ENCODE measurements around the gene SLC35A5.
A peak's percentile ranks its signal among the peaks of the same experiment; 100 is the strongest.

The SLC35A5 gene

GRCh38 chr3:112606098-112606497 lies 44.3 kb downstream of the SLC35A5 start:
- no peak overlapping the region for H3K4me3 ChIP-seq (ENCODE audit: low read depth, low read length)
- TF ChIP-seq, protein P1, sequence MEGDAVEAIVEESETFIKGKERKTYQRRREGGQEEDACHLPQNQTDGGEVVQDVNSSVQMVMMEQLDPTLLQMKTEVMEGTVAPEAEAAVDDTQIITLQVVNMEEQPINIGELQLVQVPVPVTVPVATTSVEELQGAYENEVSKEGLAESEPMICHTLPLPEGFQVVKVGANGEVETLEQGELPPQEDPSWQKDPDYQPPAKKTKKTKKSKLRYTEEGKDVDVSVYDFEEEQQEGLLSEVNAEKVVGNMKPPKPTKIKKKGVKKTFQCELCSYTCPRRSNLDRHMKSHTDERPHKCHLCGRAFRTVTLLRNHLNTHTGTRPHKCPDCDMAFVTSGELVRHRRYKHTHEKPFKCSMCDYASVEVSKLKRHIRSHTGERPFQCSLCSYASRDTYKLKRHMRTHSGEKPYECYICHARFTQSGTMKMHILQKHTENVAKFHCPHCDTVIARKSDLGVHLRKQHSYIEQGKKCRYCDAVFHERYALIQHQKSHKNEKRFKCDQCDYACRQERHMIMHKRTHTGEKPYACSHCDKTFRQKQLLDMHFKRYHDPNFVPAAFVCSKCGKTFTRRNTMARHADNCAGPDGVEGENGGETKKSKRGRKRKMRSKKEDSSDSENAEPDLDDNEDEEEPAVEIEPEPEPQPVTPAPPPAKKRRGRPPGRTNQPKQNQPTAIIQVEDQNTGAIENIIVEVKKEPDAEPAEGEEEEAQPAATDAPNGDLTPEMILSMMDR (conservative IDR thresholded peaks at IDR 0.05; ENCODE audit: low read depth, low read length) = no peak
- DNase-seq (ENCODE audit: low read depth) = peak; percentile 23

DNA sequence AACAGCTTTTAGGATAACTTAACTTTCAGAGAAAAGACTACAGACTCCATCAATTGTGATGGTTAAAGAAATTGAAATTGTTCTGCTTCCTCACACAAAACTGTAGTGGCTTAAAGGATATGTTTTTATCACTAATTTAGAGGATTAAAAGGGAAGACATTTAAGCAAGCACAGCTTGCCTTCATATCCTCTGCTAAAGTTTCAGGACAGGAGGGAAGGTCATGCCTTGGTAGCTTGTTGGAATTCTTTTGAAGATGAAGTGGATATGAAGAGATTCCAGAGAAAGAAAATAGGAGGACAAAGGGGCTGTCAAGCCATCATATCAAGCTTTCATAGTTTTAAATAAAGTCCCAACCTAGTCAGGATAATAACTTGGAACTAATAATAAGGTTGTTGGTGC lies 46.0 kb downstream of the SLC35A5 start:
- H3K4me3 ChIP-seq (ENCODE audit: low read depth, low read length) = no peak overlapping the region
- DNase-seq (ENCODE audit: low read depth) = no peak
- TF ChIP-seq, protein P1 (conservative IDR thresholded peaks at IDR 0.05; ENCODE audit: low read depth, low read length) = no peak

GRCh38 chr3:112610121-112610520 lies 48.3 kb downstream of the SLC35A5 start:
- no peak overlapping the region for H3K4me3 ChIP-seq (ENCODE audit: low read depth, low read length)
- DNase-seq (ENCODE audit: low read depth) = peak; percentile 67
- TF ChIP-seq, protein P1 (conservative IDR thresholded peaks at IDR 0.05; ENCODE audit: low read depth, low read length) = no peak

DNA sequence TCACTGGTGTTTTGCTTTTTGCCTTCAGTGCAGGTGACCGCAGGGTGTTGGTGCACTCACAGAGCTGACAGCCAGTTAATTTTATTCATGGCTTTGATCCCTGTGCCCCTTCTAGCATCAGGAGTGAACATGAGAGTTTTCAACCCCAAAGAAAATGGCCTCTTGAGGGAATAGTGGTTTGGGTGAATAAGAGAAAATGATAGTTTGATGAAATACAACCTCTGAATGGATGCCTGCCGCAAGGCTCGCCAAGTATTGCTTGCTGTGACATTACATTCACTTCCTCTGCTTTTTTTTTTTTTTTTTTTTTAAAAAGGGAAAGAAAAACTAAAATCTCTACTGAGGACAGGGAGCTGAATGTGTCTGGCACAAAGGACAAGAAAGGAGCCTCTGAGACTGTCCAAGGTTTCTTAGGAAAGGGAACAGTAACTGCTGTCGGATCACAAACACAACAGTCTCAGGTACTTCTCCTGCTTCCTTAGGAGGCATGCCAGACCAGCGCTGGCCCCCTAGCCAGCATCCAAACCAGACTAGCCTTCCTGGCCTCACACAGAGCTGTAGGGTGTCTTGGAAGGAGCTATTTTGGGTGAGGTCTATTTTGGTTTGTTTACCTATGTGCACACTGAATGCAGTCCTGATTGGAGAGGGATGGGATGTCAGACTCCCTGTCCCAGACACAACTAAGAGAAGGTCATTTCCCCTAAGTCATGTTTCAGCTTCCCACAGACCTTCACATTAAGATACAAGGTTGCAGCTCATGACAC lies 50.1 kb downstream of the SLC35A5 start:
- TF ChIP-seq, protein P1 (conservative IDR thresholded peaks at IDR 0.05; ENCODE audit: low read depth, low read length) = no peak
- DNase-seq (ENCODE audit: low read depth) = no peak
- H3K4me3 ChIP-seq (ENCODE audit: low read depth, low read length) = no peak overlapping the region

GRCh38 chr3:112615989-112616731 lies 54.3 kb downstream of the SLC35A5 start:
- TF ChIP-seq, protein P1 (conservative IDR thresholded peaks at IDR 0.05; ENCODE audit: low read depth, low read length) = no peak
- DNase-seq (ENCODE audit: low read depth) = no peak
- no peak overlapping the region for H3K4me3 ChIP-seq (ENCODE audit: low read depth, low read length)

DNA sequence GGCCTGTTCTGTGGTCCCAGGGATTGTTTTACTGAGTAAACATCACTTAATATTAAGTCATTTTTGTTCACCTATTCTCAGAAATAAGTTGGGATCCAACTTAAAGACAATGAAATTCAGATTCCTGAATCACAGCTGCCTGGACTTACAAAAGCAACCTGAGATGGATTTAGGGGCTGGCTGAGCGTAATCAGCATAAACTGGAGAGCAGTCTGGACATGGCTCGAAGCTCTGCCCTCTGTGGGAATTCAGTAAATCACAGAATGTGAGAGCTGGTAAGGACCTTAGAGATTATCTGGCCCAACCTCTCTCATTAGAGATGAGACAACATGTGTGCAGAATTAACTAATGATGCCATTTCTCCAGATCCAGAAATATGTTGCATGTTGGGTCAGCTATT lies 55.4 kb downstream of the SLC35A5 start:
- DNase-seq (ENCODE audit: low read depth) = no peak
- TF ChIP-seq, protein P1 (conservative IDR thresholded peaks at IDR 0.05; ENCODE audit: low read depth, low read length) = no peak
- H3K4me3 ChIP-seq (ENCODE audit: low read depth, low read length) = no peak overlapping the region

Data from choroid plexus epithelial cell (primary cell).